ENCODE measurements around the gene RGP1. TPM values are rescaled to one million over a fixed set of nuclear protein-coding genes. Genes with fewer than 3 reads are reported as not detected.

Gene RGP1
- total and polyA plus RNA-seq, 7 donors = 10.7 to 51.0 (median 34.6) TPM

- ATAC-seq = no peak
- no peak overlapping the region for H3K27ac ChIP-seq
- peaks cover 39 to 100% of the 10 kb centered on the region in 2 donors for H3K36me3 ChIP-seq (ENCODE audit: insufficient read depth in 1 of 2, low read depth in 1 of 2)
- no peaks in the 10 kb centered on the region for H3K4me1 ChIP-seq
- intact Hi-C loops (cut with DNase I) = no loop called here
- H3K9me3 ChIP-seq = no peaks in the 10 kb centered on the region
- TF ChIP-seq, protein P1, sequence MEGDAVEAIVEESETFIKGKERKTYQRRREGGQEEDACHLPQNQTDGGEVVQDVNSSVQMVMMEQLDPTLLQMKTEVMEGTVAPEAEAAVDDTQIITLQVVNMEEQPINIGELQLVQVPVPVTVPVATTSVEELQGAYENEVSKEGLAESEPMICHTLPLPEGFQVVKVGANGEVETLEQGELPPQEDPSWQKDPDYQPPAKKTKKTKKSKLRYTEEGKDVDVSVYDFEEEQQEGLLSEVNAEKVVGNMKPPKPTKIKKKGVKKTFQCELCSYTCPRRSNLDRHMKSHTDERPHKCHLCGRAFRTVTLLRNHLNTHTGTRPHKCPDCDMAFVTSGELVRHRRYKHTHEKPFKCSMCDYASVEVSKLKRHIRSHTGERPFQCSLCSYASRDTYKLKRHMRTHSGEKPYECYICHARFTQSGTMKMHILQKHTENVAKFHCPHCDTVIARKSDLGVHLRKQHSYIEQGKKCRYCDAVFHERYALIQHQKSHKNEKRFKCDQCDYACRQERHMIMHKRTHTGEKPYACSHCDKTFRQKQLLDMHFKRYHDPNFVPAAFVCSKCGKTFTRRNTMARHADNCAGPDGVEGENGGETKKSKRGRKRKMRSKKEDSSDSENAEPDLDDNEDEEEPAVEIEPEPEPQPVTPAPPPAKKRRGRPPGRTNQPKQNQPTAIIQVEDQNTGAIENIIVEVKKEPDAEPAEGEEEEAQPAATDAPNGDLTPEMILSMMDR (IDR thresholded peaks at IDR 0.05) = no peak
- H3K27me3 ChIP-seq (ENCODE audit: insufficient read depth in 3 of 3, low read length in 2 of 3) = no peaks in the 10 kb centered on the region
- H3K4me3 ChIP-seq = no peak overlapping the region
- 79 to 82% (median 80%) methylated on average over 14 of the region's 14 CpGs for WGBS, 3 donors
- no peak for DNase-seq
Observed at GRCh38 chr9:35717132-35717870, 31.8 kb upstream of the RGP1 start.

- no peak for DNase-seq
- no peak for ATAC-seq
- TF ChIP-seq, protein P1 (IDR thresholded peaks at IDR 0.05) = no peak
- Histone ChIP-seq H3K4me3 (no peak overlapping the region), H3K27me3 (ENCODE audit: insufficient read depth in 3 of 3, low read length in 2 of 3) (no peaks in the 10 kb centered on the region), H3K4me1 (no peaks in the 10 kb centered on the region), H3K9me3 (no peaks in the 10 kb centered on the region), H3K36me3 (ENCODE audit: insufficient read depth in 1 of 2, low read depth in 1 of 2) (peaks cover 49 to 100% of the 10 kb centered on the region in 2 donors), H3K27ac (no peak overlapping the region)
- 86 to 93% (median 89%) methylated on average over 15 of the region's 15 CpGs for whole genome bisulfite sequencing, 3 donors
- intact Hi-C loops (cut with DNase I) = loop anchor here in 1 of 2 donors (2.0 kb wide), 1 partner anchor 44 kb away; no protein-coding TSS in a partner anchor
Observed at GRCh38 chr9:35718721-35719511, 30.2 kb upstream of the RGP1 start.

DNA sequence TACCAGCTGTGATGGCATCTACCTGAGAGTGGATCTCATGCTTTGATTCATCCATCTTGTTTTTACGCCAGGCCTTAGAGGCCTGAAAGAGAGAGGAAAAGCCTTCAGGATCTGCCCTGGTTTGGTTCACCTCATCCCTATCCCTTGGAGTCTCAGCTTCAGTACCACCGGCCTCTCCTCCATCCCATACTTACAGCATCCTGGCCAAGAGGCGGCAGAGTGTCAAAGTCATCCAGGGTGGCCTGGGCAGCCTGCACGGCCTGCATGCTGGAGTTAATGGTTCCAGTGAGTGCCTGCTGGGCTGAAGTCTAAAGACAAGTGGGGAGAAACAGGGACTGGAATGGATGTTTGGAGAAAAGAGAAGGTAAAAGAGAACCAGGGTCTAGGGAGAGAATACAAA lies 29.5 kb upstream of the RGP1 start:
- Histone ChIP-seq H3K9me3 (no peaks in the 10 kb centered on the region), H3K4me3 (no peak overlapping the region), H3K4me1 (no peaks in the 10 kb centered on the region), H3K27ac (no peak overlapping the region), H3K27me3 (ENCODE audit: insufficient read depth in 3 of 3, low read length in 2 of 3) (no peaks in the 10 kb centered on the region), H3K36me3 (ENCODE audit: insufficient read depth in 1 of 2, low read depth in 1 of 2) (peaks cover 49 to 100% of the 10 kb centered on the region in 2 donors)
- intact Hi-C loops (cut with DNase I) = loop anchor here in 1 of 2 donors (2.0 kb wide), 1 partner anchor 45 kb away; no protein-coding TSS in a partner anchor
- DNase-seq (no peak), ATAC-seq (no peak)
- 91 to 95% (median 93%) methylated on average over 4 of the region's 4 CpGs for WGBS, 3 donors
- TF ChIP-seq, protein P1 (IDR thresholded peaks at IDR 0.05) = no peak

DNA sequence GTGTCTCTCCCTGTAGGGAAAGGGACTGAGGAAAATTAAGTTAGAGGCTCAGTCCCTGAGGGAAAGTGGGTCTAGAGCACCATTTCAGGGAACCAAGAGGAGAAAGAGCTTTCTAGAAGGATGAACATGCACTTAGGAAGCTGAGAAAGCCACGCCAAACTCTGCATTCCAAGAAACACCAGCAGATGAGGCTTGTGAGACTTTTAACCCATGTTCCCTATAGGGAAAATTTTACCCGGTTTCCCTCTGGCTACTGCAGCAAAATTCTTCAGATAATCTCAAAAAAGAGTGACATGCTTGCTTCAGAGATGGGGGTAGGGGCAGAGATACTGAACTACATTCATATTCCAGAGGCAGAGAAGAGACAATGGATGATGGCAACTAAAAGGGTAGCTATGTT lies 25.7 kb upstream of the RGP1 start:
- Histone ChIP-seq H3K4me1 (peaks cover 20% of the 10 kb centered on the region), H3K27ac (no peak overlapping the region), H3K9me3 (no peaks in the 10 kb centered on the region), H3K4me3 (no peak overlapping the region), H3K36me3 (ENCODE audit: insufficient read depth in 1 of 2, low read depth in 1 of 2) (peaks cover 41 to 81% of the 10 kb centered on the region in 2 donors), H3K27me3 (ENCODE audit: insufficient read depth in 3 of 3, low read length in 2 of 3) (no peaks in the 10 kb centered on the region)
- intact Hi-C loops (cut with DNase I) = no loop called here
- 87 to 88% (median 87%) methylated on average over 2 of the region's 2 CpGs for WGBS, 3 donors
- TF ChIP-seq, protein P1 (IDR thresholded peaks at IDR 0.05) = no peak
- ATAC-seq (no peak), DNase-seq (no peak)

Measured in psoas muscle (tissue), 8 donors.